GM19351 (cell line): Measurements from ENCODE around the gene ELFN1.

Source experiments
- ATAC-seq: cut with Tn5 transposase; IDR thresholded peaks from one replicate; pipeline ENCODE4 v1.9.1; 2021; ENCODE audit warnings: mild to moderate bottlenecking, moderate library complexity; ENCODE audit not compliant: unreplicated experiment

The ELFN1 gene

GRCh38 chr7:1641661-1642260 lies 28.3 kb upstream of the ELFN1 start:
- ATAC-seq: no peak

DNA sequence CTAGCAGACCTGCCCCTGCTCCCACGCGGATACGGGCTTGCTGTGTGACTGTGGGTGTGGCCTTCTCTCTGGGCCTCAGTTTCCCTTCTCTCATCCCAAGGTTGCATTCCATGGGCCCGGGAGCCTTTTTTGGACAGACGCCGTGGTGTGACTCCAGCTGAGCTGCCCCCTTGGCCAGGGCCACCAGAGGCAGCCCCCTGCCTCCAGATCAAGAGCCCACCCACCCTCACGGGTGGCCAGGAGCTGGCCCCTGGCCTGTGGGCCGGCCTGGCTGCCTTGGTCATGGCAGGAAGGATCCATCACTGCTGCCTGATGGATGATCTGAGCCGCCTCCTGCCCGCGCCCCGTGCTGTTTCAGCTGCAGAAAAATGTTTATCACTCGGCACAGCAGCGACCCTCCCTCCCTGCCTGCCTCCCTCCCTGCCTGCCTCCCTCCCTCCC lies 27.8 kb upstream of the ELFN1 start:
- no peak for ATAC-seq

DNA sequence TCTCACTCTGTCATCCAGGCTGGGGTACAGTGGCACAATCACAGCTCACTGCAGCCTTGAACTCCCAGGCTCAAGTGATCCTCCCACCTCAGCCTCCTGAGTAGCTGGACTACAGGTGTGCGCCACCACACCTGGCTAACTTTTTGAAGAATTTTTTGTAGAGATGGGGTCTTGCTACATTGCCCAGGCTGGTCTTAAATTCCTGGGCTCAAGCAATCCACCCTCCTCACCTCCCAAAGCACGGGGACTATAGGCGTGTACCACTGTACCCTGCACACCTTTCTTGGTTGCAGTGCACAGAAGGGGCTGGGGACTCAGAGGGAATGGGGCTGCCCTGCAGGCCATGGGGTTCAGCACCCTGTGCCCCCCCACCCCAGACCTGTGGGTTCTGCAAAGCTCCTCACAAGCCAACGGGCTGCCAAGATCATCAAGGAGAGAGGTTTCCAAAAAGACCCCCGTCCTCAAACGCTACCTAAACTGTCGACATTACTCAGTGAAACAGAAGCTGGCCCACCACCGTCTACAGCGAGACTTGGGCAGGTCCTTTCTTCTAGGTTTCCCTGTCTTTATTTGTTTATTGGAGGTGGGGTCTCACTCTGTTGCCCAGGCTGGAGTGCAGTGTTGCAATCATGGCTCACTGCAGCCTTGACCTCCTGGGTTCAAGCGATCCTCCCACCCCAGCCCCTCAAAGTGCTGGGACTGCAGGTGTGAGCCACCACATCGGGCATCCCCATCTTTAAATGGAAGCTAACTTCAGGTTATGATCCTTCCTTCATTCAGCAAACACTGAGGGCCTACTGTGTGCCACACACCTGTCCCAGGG lies 26.6 kb upstream of the ELFN1 start:
- no peak for ATAC-seq

DNA sequence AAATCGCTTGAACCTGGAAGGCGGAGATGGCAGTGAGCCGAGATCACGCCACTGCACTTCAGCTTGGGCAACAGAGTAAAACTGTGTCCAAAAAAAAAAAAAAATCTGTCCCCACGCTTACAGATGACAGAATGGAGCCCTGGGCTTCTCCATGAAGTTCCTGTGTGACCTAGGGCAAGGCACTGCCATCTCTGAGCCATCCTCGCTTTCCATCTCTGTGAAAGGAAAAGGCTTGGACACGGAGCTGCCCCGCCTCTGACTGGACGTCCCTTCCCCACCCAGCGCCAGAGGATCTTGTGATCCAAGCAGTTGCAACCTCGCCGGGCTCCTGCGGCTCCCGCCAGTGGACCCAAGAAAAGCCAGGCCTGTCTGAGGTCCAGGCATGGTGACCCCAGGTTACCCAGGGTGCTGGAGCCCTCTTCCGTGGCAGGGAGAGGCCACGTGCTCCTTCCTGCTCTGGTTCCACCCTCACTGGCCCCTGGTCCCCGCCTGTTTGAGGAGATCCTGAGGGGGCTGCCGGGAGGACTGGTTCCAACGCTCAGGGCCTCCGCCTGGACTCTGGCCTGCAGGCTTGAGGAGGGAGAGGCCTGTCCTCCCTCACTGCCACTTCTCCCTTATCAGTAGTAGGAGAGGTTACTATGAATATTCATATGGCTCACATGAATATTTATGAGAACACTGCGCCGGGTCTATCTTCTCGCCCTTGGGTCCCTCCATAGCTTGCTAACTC lies 25.6 kb upstream of the ELFN1 start:
- no peak for ATAC-seq

- no peak for ATAC-seq
Measured at GRCh38 chr7:1645071-1645409, 25.0 kb upstream of the ELFN1 start.

DNA sequence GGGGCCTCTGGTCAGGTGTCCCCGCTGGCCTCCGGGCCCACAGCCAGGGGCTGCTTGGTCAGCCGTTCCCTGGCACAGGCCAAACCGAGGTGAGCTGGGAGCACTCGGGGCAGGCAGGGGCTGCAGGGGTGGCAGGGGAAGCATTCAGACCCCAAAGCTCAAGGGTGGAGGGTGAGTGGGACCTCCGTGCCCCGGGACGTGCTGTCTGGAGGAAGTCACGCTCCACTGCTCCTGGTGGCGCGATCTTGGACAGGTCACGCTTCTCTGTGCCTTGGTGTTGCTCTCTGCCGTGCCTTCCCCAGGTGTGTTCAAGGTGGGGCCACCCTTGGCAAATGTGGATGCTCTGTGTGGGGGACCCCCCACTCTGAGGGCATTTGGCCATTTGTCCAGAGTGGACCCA lies 24.6 kb upstream of the ELFN1 start:
- no peak for ATAC-seq

DNA sequence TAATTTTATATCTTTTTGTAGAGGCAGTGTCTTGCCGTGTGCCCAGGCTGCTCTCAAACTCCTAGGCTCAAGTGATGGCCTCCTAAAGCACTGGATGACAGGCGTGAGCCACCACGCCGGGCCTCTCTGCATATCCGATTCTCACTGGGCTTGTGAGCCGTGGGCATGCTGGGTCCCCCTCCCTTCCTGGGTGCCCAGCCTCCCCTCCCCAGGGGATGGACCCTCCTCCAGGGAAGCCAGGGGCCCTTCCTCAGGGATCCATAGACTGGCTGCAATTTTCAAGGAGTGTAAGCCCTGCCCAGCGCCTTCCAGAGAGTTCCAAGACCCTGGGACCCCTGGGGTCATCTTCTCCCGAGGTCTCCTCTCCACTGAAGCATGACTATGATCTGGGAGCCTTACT lies 23.7 kb upstream of the ELFN1 start:
- no peak for ATAC-seq

GRCh38 chr7:1646957-1647891 lies 22.9 kb upstream of the ELFN1 start:
- no peak for ATAC-seq

GRCh38 chr7:1647961-1648672 lies 22.0 kb upstream of the ELFN1 start:
- no peak for ATAC-seq

DNA sequence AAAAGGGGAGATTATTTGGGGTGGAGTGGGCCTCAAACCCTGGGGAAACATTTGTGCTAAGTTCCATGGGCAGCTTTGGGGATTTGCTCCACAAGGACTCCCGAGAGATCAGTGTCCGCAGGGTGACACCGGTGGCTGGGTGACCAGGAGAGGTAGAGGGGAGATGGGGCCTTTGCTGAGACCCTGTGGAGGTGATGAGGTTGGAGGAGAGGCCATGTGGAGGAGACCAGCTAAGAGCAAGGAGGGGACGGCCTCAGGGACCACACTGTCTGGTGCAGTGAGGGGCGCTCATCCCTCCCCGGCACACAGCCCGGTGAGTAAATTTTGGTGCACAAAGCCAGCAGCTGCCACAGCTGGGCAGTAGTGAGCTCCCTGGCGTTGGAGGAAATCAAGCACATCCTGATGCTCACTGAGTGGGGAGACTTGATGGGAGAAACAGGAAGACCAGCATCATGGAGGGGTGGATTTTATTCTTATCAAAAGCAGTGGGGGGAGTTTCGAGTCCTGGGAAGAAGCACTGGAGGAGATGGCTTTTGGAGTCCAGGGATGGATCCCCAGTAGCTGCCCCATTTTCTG lies 20.2 kb upstream of the ELFN1 start:
- no peak for ATAC-seq

GRCh38 chr7:1650363-1651030 lies 19.6 kb upstream of the ELFN1 start:
- no peak for ATAC-seq

- ATAC-seq: no peak
Measured at GRCh38 chr7:1651031-1651446, 19.0 kb upstream of the ELFN1 start.

DNA sequence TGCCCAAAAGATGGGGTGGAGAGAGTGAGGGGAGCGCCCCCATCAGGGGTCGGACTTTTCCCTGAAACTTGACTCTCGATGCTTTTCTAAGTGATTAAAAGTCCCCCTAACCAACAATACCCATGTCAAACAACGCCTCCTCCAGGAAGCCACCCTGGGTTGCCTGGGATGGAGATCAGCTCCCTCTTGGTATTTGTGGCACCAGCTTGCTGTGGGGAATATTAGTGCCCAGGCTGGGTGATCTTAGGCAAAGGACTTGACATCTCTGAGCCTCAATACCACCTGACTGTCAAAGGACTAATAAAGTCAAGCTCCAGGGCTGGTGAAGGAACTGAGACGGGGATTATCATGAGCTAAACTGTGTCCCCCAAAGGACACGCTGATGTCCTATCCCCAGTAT lies 18.2 kb upstream of the ELFN1 start:
- no peak for ATAC-seq

- no peak for ATAC-seq
Measured at GRCh38 chr7:1653500-1653899, 16.6 kb upstream of the ELFN1 start.

GRCh38 chr7:1654111-1654510 lies 16.0 kb upstream of the ELFN1 start:
- ATAC-seq: no peak

DNA sequence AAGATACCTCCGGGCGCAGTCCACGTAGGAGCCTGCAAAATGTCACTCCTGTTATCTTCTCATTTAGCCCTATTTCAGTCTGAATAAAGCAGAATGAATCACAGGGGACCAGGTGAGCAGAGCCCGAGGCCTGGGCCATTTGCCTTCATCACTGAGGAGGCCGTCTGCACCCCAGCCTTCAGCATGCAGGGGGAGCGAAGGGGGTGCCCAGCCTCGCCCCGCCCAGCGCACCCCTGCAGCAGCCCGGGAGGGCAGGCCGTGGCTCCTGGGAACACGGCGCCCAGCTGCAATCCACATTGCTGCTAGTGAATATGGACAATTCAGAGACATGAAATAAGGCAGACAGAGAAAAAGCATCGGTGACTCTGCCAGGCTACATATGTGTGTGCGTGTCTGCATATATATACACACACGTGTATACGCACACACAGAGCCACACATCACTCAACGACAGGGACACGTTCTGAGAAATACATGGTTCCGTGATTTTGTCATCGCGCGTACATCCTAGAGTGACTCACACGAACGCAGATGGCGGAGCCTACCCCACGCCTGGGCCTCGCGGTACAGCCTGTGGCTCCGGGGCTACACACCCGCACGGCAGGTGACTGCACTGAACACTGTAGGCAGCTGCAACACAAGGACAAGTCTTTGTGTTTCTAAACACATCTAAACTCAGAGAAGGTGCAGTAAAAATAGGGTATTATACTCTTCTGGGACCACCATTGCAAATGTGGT lies 15.2 kb upstream of the ELFN1 start:
- ATAC-seq: no peak

GRCh38 chr7:1659696-1660095 lies 10.4 kb upstream of the ELFN1 start:
- no peak for ATAC-seq

- ATAC-seq: no peak
Measured at GRCh38 chr7:1661461-1661860, 8.6 kb upstream of the ELFN1 start.

DNA sequence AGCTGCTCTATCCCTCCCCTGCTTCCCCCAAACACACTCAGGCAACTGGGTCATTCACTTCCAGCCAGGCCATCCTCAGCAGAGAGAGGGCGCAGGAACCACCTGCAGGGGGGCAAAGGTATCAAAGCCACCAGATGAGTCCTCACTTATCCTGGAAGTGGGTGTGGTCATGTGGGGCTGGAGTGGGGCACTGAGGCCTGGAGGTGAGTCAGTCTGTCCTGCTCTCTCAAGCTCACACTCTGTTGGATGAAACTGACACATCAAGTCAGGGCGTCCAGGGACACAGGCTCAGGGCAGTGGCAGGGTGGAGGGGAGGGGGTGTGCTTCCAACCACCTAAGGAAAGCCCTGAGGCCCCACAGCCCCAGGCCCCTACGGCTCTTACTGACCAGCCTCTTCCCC lies 8.0 kb upstream of the ELFN1 start:
- no peak for ATAC-seq
